HCT116 (cell line): ENCODE measurements around the gene TRAF2. TPM values are rescaled to one million over a fixed set of nuclear protein-coding genes. Genes with fewer than 3 reads are reported as not detected.

ENCODE experiments used
- ATAC-seq: fragments of 200-7000 bp; cut with Tn5 transposase; 2 replicates; pipeline ENCODE4 v1.9.1; 2020; ENCODE audit warnings: mild to moderate bottlenecking, moderate library complexity
- BruUV-seq: library from RNA; stranded (reverse); fragments of 400-500 nt; replicated peaks from 2 replicates; lab custom pipeline; 2021; lab: Mats Ljungman, UMichigan
- CTCF ChIA-PET: fragments of 300-600 bp; sonication (Branson Sonifier 250); formaldehyde crosslinking; loops from one replicate; lab custom pipeline; 2021; ENCODE audit warnings: antibody characterized with exemption; lab: Charles Lee
- POLR2A ChIA-PET: fragments of 300-600, 350-600 bp; sonication (Branson Sonifier 250); formaldehyde crosslinking; loops from one replicate; lab custom pipeline; 2021; ENCODE audit warnings: antibody characterized with exemption; lab: Charles Lee
- RAD21 ChIA-PET, 2 experiments: fragments of 300-600 bp; sonication (Branson Sonifier 250); formaldehyde crosslinking; loops; one replicate each; lab custom pipeline; 2023; ENCODE audit warnings: low total read pairs in 2 of 2; ENCODE audit not compliant: uncharacterized antibody in 2 of 2, unreplicated experiment in 2 of 2, low non-redundant PET in 1 of 2; lab: Charles Lee
- DNase-seq: peaks from one replicate; pipeline ENCODE4 v3.0.0-alpha.2; 2010; ENCODE audit warnings: low read depth, low spot score
- H2AFZ ChIP-seq: fragments of 200-600 bp; shearing (Covaris generic), sonication (generic); 2 replicates; pipeline ENCODE4 v1.6.1; 2017; ENCODE audit warnings: low read depth, mixed run types, mixed read lengths, antibody characterized with exemption, low read length; ENCODE audit not compliant: poor library complexity, severe bottlenecking
- H3K27ac ChIP-seq: 2 replicates; pipeline ENCODE4 v1.5.1; 2012; ENCODE audit warnings: low read depth, low read length
- H3K27me3 ChIP-seq: fragments of 200-600 bp; sonication (generic); 2 replicates; pipeline ENCODE4 v1.6.1; 2016; ENCODE audit warnings: mixed run types, low read length, mixed read lengths; ENCODE audit not compliant: insufficient read depth
- H3K36me3 ChIP-seq, 2 experiments: fragments of 200-500 bp in 1 of 2; fragments of 200-600 bp in 1 of 2; sonication (Bioruptor generic) in 1 of 2; sonication (generic) in 1 of 2; 2 replicates each; pipeline versions ENCODE4 v1.5.1 to v1.6.1; 2014 to 2016; ENCODE audit warnings: low read length in 2 of 2, inconsistent platforms in 1 of 2, mixed read lengths in 1 of 2, mixed run types in 1 of 2; ENCODE audit not compliant: insufficient read depth in 2 of 2, control insufficient read depth in 1 of 2
- H3K4me1 ChIP-seq, 2 experiments: fragments of 200-600 bp in 1 of 2; sonication (generic) in 1 of 2; 2 replicates each; pipeline versions ENCODE4 v1.5.1 to v1.6.1; 2012 to 2017; ENCODE audit warnings: low read length in 2 of 2, inconsistent platforms in 1 of 2, mild to moderate bottlenecking in 1 of 2, mixed read lengths in 1 of 2, mixed run types in 1 of 2, moderate library complexity in 1 of 2; ENCODE audit not compliant: insufficient read depth in 2 of 2, control insufficient read depth in 1 of 2
- H3K4me2 ChIP-seq: fragments of 200-600 bp; sonication (generic); 2 replicates; pipeline ENCODE4 v1.6.1; 2017; ENCODE audit warnings: mixed run types, low read length, mixed read lengths
- H3K4me3 ChIP-seq, 2 experiments: fragments of 200-600 bp in 1 of 2; sonication (generic) in 1 of 2; replicated peaks in 1 of 2; 2 replicates each; pipeline ENCODE4 v1.5.1; 2011 to 2016; ENCODE audit warnings: low read length in 2 of 2, control low read depth in 1 of 2, low read depth in 1 of 2, mild to moderate bottlenecking in 1 of 2, mixed read lengths in 1 of 2, mixed run types in 1 of 2
- H3K79me2 ChIP-seq: fragments of 200-600 bp; sonication (generic); 2 replicates; pipeline ENCODE4 v1.6.1; 2017; ENCODE audit warnings: mild to moderate bottlenecking, mixed run types, low read length, moderate library complexity, mixed read lengths; ENCODE audit not compliant: insufficient read depth
- H3K9ac ChIP-seq: fragments of 200-600 bp; sonication (generic); 2 replicates; pipeline ENCODE4 v1.6.1; 2016; ENCODE audit warnings: low read length, mixed read lengths
- H3K9me2 ChIP-seq: fragments of 200-600 bp; sonication (generic), shearing (Covaris generic); 2 replicates; pipeline ENCODE4 v1.6.1; 2017; ENCODE audit warnings: mixed run types, mild to moderate bottlenecking, moderate library complexity; ENCODE audit not compliant: insufficient read depth
- H3K9me3 ChIP-seq, 2 experiments: fragments of 200-500 bp in 1 of 2; fragments of 200-600 bp in 1 of 2; sonication (Bioruptor generic) in 1 of 2; sonication (generic) in 1 of 2; 2 replicates each; pipeline ENCODE4 v1.6.1; 2014 to 2017; ENCODE audit warnings: low read length in 2 of 2, mixed read lengths in 2 of 2, inconsistent platforms in 1 of 2, low read depth in 1 of 2, mild to moderate bottlenecking in 1 of 2, mixed run types in 1 of 2, moderate library complexity in 1 of 2; ENCODE audit not compliant: control insufficient read depth in 1 of 2, insufficient read depth in 1 of 2
- H4K20me1 ChIP-seq: fragments of 200-600 bp; sonication (generic), shearing (Covaris generic); 2 replicates; pipeline ENCODE4 v1.6.1; 2017; ENCODE audit warnings: mixed run types, mild to moderate bottlenecking, moderate library complexity; ENCODE audit not compliant: insufficient read depth
- CBX3 ChIP-seq: IDR thresholded peaks from 2 replicates; pipeline ENCODE4 v1.6.1; 2012; ENCODE audit warnings: low read depth
- CEBPB ChIP-seq: IDR thresholded peaks from 2 replicates; pipeline ENCODE4 v1.6.1; 2012; ENCODE audit warnings: low read depth
- CTCF ChIP-seq, 3 experiments: fragments of 200-600 bp in 1 of 3; sonication (generic) in 1 of 3; IDR thresholded peaks in 2 of 3; conservative IDR thresholded peaks in 1 of 3; 2 replicates each; pipeline ENCODE4 v1.5.1; 2012 to 2017; ENCODE audit warnings: low read depth in 2 of 3, low read length in 2 of 3, antibody characterized with exemption in 1 of 3, borderline replicate concordance in 1 of 3, control low read depth in 1 of 3, mild to moderate bottlenecking in 1 of 3, mixed read lengths in 1 of 3, mixed run types in 1 of 3, moderate library complexity in 1 of 3; ENCODE audit not compliant: insufficient read depth in 1 of 3
- EGR1 ChIP-seq: IDR thresholded peaks from 2 replicates; pipeline ENCODE4 v1.6.1; 2012; ENCODE audit warnings: low read depth
- ELF1 ChIP-seq: IDR thresholded peaks from 2 replicates; pipeline ENCODE4 v1.6.1; 2012; ENCODE audit warnings: low read depth, borderline replicate concordance
- EZH2phosphoT487 ChIP-seq: fragments of 200-600 bp; IDR thresholded peaks from 2 replicates; pipeline ENCODE4 v1.6.1; 2018; ENCODE audit warnings: antibody characterized with exemption, borderline replicate concordance
- MAX ChIP-seq: IDR thresholded peaks from 2 replicates; pipeline ENCODE4 v1.6.1; 2012
- POLR2AphosphoS5 ChIP-seq: IDR thresholded peaks from 2 replicates; pipeline ENCODE4 v1.6.1; 2011; ENCODE audit warnings: mild to moderate bottlenecking, low read depth, low read length, moderate library complexity
- SRF ChIP-seq: IDR thresholded peaks from 2 replicates; pipeline ENCODE4 v1.6.1; 2012; ENCODE audit warnings: low read depth
- TCF7L2 ChIP-seq: IDR thresholded peaks from 2 replicates; pipeline ENCODE4 v1.7.0; 2011; ENCODE audit warnings: borderline replicate concordance, inconsistent platforms; ENCODE audit not compliant: insufficient read depth, insufficient read length; ENCODE audit errors: extremely low read depth
- ZFX ChIP-seq: fragments of 450-650 bp; IDR thresholded peaks from 2 replicates; pipeline ENCODE4 v1.6.1; 2017
- ZNF274 ChIP-seq: fragments of 200-500 bp; sonication (Bioruptor generic); IDR thresholded peaks from 2 replicates; pipeline ENCODE4 v1.6.1; 2014; ENCODE audit warnings: mild to moderate bottlenecking, low read depth, low read length, inconsistent platforms
- intact Hi-C: fragments of 100-400 bp; cut with micrococcal nuclease; formaldehyde crosslinking; loops from 2 replicates; pipeline ENCODE4 v1.10.0; 2022
- total RNA-seq: library from RNA; stranded (reverse); gene quantifications from one replicate; pipeline ENCODE4 v1.2.1, GENCODE V29; 2021; ENCODE audit not compliant: unreplicated experiment
- TF ChIP-seq, protein P1 (sequence below): IDR thresholded peaks from 2 replicates; pipeline ENCODE4 v1.6.1; 2011; ENCODE audit warnings: mild to moderate bottlenecking, low read length, moderate library complexity; ENCODE audit not compliant: insufficient replicate concordance; ENCODE audit errors: extremely low read depth
- TF ChIP-seq, protein P2 (sequence below): IDR thresholded peaks from 2 replicates; pipeline ENCODE4 v1.6.1; 2012

TRAF2 gene
- total RNA-seq, 1 experiment from 2014 or later = 28.4 TPM

DNA sequence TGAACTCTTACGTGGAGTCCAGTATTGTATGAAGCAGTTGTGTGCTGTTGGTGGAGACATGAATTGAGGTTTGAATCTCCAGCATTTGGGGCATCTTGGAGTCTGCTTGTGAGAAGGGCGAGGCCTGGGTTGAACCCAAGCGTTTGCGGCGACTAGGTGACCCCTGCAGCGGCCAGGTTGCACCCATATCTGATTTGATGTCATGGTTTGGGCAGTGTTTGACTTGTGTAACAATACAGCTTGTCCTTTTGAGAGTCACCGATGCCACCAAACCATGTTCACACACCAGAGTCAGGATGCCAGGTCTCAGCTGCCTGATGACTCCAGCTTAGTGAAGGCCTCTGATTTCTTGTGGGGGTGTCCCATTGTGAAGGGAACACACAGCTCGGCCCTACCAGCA lies 2.1 kb downstream of the TRAF2 start (continued):
- TF ChIP-seq, protein P1, sequence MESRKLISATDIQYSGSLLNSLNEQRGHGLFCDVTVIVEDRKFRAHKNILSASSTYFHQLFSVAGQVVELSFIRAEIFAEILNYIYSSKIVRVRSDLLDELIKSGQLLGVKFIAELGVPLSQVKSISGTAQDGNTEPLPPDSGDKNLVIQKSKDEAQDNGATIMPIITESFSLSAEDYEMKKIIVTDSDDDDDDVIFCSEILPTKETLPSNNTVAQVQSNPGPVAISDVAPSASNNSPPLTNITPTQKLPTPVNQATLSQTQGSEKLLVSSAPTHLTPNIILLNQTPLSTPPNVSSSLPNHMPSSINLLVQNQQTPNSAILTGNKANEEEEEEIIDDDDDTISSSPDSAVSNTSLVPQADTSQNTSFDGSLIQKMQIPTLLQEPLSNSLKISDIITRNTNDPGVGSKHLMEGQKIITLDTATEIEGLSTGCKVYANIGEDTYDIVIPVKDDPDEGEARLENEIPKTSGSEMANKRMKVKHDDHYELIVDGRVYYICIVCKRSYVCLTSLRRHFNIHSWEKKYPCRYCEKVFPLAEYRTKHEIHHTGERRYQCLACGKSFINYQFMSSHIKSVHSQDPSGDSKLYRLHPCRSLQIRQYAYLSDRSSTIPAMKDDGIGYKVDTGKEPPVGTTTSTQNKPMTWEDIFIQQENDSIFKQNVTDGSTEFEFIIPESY = no peak
- TF ChIP-seq SRF (no peak), POLR2AphosphoS5 (no peak), ELF1 (no peak), CEBPB (no peak), CTCF (IDR thresholded peaks at IDR 0.05 in 2 of 3, conservative IDR thresholded peaks at IDR 0.05 in 1 of 3; ENCODE audit: borderline replicate concordance in 1 of 3, insufficient read depth in 1 of 3, low read depth in 2 of 3, low read length in 2 of 3) (no peak)
- TF ChIP-seq, protein P2, sequence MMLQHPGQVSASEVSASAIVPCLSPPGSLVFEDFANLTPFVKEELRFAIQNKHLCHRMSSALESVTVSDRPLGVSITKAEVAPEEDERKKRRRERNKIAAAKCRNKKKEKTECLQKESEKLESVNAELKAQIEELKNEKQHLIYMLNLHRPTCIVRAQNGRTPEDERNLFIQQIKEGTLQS = no peak

GRCh38 chr9:136889858-136890257 lies 3.5 kb downstream of the TRAF2 start:
- intact Hi-C loops = no loop called here
- CTCF ChIA-PET = no interaction called here
- Histone ChIP-seq H3K9me2 (no peaks in the 10 kb centered on the region), H3K9me3 (no peaks in the 10 kb centered on the region), H4K20me1 (no peaks in the 10 kb centered on the region), H2AFZ (no peak overlapping the region), H3K27ac (no peak overlapping the region), H3K4me1 (peaks cover 6 to 15% of the 10 kb centered on the region in 2 experiments), H3K36me3 (peaks cover 0 to 15% of the 10 kb centered on the region in 2 experiments; a peak in 1 of 4 replicates), H3K27me3 (no peaks in the 10 kb centered on the region), H3K9ac (no peak overlapping the region), H3K4me3 (no peak overlapping the region), H3K4me2 (no peak overlapping the region), H3K79me2 (peaks cover 79% of the 10 kb centered on the region)
- RAD21 ChIA-PET = no interaction called here
- POLR2A ChIA-PET = no interaction called here
- ATAC-seq = no peak
- no peak for DNase-seq
- BruUV-seq = no TSS peak
- TF ChIP-seq EGR1 (no peak), CTCF (IDR thresholded peaks at IDR 0.05 in 2 of 3, conservative IDR thresholded peaks at IDR 0.05 in 1 of 3; ENCODE audit: borderline replicate concordance in 1 of 3, insufficient read depth in 1 of 3, low read depth in 2 of 3, low read length in 2 of 3) (no peak), TCF7L2 (no peak), EZH2phosphoT487 (no peak), ELF1 (no peak), MAX (no peak), ZNF274 (no peak), ZFX (no peak), SRF (no peak), CBX3 (no peak), CEBPB (no peak)
- TF ChIP-seq, protein P2 = no peak
